H1 (cell line): ENCODE data around the gene CLEC16A. TPM values are rescaled to one million over a fixed set of nuclear protein-coding genes. Genes with fewer than 3 reads are reported as not detected.

ENCODE experiments used
- CTCF ChIA-PET: fragments of 300-600 bp; sonication (Branson Sonifier 250); formaldehyde crosslinking; loops from one replicate; lab custom pipeline; 2021; ENCODE audit not compliant: partially characterized antibody; lab: Charles Lee
- POLR2A ChIA-PET: fragments of 300-600 bp; sonication (Branson Sonifier 250); formaldehyde crosslinking; loops from one replicate; lab custom pipeline; 2021; ENCODE audit warnings: inconsistent platforms; ENCODE audit not compliant: partially characterized antibody; lab: Charles Lee
- DNase-seq, 2 experiments: peaks; one replicate each; pipeline versions ENCODE4 v3.0.0 to v3.0.0-alpha.2; 2010 to 2022; ENCODE audit warnings: low spot score in 2 of 2, low read depth in 1 of 2, mixed read lengths in 1 of 2
- FAIRE-seq: peaks from 2 replicates; lab custom pipeline; 2011; peaks lifted over from hg19 to GRCh38; lab: Jason Lieb, UNC
- H2AFZ ChIP-seq: 2 replicates; pipeline ENCODE4 v1.8.1; 2012; ENCODE audit warnings: low read length, inconsistent platforms
- H2AK5ac ChIP-seq: 2 replicates; pipeline ENCODE4 v1.6.1; 2013; ENCODE audit warnings: low read depth, low read length
- H2BK120ac ChIP-seq: replicated peaks from 2 replicates; pipeline ENCODE3; 2013; ENCODE audit warnings: low read depth, low read length, inconsistent platforms
- H2BK12ac ChIP-seq: 2 replicates; pipeline ENCODE4 v1.6.1; 2013; ENCODE audit warnings: low read depth, low read length
- H2BK15ac ChIP-seq: 2 replicates; pipeline ENCODE4 v1.6.1; 2013; ENCODE audit warnings: low read length
- H2BK20ac ChIP-seq: 2 replicates; pipeline ENCODE4 v1.6.1; 2013; ENCODE audit warnings: low read length
- H2BK5ac ChIP-seq: 2 replicates; pipeline ENCODE4 v1.6.1; 2013; ENCODE audit warnings: low read depth, low read length
- H3K14ac ChIP-seq: 2 replicates; pipeline ENCODE4 v1.6.1; 2013; ENCODE audit warnings: inconsistent platforms; ENCODE audit not compliant: insufficient read length
- H3K18ac ChIP-seq: 2 replicates; pipeline ENCODE4 v1.6.1; 2013; ENCODE audit warnings: low read length; ENCODE audit errors: extremely low read depth
- H3K23ac ChIP-seq: 2 replicates; pipeline ENCODE4 v1.6.1; 2013; ENCODE audit warnings: inconsistent platforms; ENCODE audit not compliant: insufficient read length
- H3K23me2 ChIP-seq: 2 replicates; pipeline ENCODE4 v1.6.1; 2013; ENCODE audit warnings: low read depth, low read length
- H3K27ac ChIP-seq: 2 replicates; pipeline ENCODE4 v1.6.1; 2011; ENCODE audit warnings: low read depth, low read length, inconsistent platforms
- H3K27me3 ChIP-seq, 4 experiments: replicated peaks in 1 of 4; 1 replicate in 1 of 4; 2 replicates in 3 of 4; pipeline versions ENCODE4 v1.6.1 to v1.8.1; 2011 to 2013; ENCODE audit warnings: low read length in 3 of 4, mild to moderate bottlenecking in 3 of 4, inconsistent platforms in 2 of 4, mixed read lengths in 2 of 4, moderate library complexity in 1 of 4; ENCODE audit not compliant: control insufficient read depth in 3 of 4, insufficient read depth in 3 of 4; ENCODE audit errors: extremely low read depth in 1 of 4
- H3K36me3 ChIP-seq, 4 experiments: 2 replicates each; pipeline versions ENCODE4 v1.6.1 to v1.8.1; 2011 to 2013; ENCODE audit warnings: mild to moderate bottlenecking in 4 of 4, low read length in 3 of 4, moderate library complexity in 2 of 4, control low read depth in 1 of 4, inconsistent platforms in 1 of 4; ENCODE audit not compliant: insufficient read depth in 4 of 4, control insufficient read depth in 2 of 4
- H3K4ac ChIP-seq: replicated peaks from 2 replicates; pipeline ENCODE3; 2013; ENCODE audit warnings: low read length, low read depth, mixed read lengths, inconsistent platforms; ENCODE audit not compliant: insufficient read length
- H3K4me1 ChIP-seq, 4 experiments: replicated peaks in 1 of 4; 1 replicate in 1 of 4; 2 replicates in 3 of 4; pipeline versions ENCODE4 v1.6.1 to v1.8.1; 2011 to 2013; ENCODE audit warnings: low read length in 3 of 4, inconsistent platforms in 2 of 4, mixed read lengths in 1 of 4; ENCODE audit not compliant: insufficient read depth in 4 of 4, control insufficient read depth in 3 of 4
- H3K4me2 ChIP-seq, 2 experiments: 2 replicates each; pipeline versions ENCODE4 v1.6.1 to v1.8.1; 2011 to 2013; ENCODE audit warnings: low read depth in 2 of 2, low read length in 2 of 2, control low read depth in 1 of 2, inconsistent platforms in 1 of 2, mild to moderate bottlenecking in 1 of 2; ENCODE audit not compliant: insufficient read depth in 1 of 2
- H3K4me3 ChIP-seq, 4 experiments: fragments of 200-600, 300-600 bp in 1 of 4; sonication (generic), shearing (Covaris generic), sonication (Bioruptor Twin) in 1 of 4; 2 replicates each; pipeline versions ENCODE4 v1.5.1 to v1.8.1; 2011 to 2016; ENCODE audit warnings: low read length in 4 of 4, low read depth in 3 of 4, control low read depth in 2 of 4, inconsistent platforms in 2 of 4, mild to moderate bottlenecking in 2 of 4, mixed read lengths in 1 of 4, moderate library complexity in 1 of 4; ENCODE audit not compliant: insufficient read depth in 2 of 4; ENCODE audit errors: extremely low read depth in 1 of 4
- H3K56ac ChIP-seq: replicated peaks from 2 replicates; pipeline ENCODE3; 2013; ENCODE audit warnings: low read depth, mild to moderate bottlenecking, mixed read lengths, low read length, inconsistent platforms; ENCODE audit not compliant: insufficient read length
- H3K79me1 ChIP-seq: 2 replicates; pipeline ENCODE4 v1.6.1; 2013; ENCODE audit warnings: low read depth, low read length, control low read depth
- H3K79me2 ChIP-seq, 2 experiments: 2 replicates each; pipeline versions ENCODE4 v1.6.1 to v1.8.1; 2012 to 2013; ENCODE audit warnings: low read length in 2 of 2, mild to moderate bottlenecking in 2 of 2, inconsistent platforms in 1 of 2; ENCODE audit not compliant: insufficient read depth in 2 of 2, control insufficient read depth in 1 of 2
- H3K9ac ChIP-seq, 4 experiments: replicated peaks in 1 of 4; 1 replicate in 1 of 4; 2 replicates in 3 of 4; pipeline versions ENCODE4 v1.6.1 to v1.8.1; 2011 to 2013; ENCODE audit warnings: low read depth in 3 of 4, low read length in 3 of 4, control low read depth in 2 of 4, mild to moderate bottlenecking in 2 of 4, moderate library complexity in 2 of 4, inconsistent platforms in 1 of 4; ENCODE audit errors: extremely low read depth in 1 of 4
- H3K9me3 ChIP-seq, 2 experiments: 2 replicates each; pipeline versions ENCODE4 v1.6.1 to v1.8.1; 2012 to 2013; ENCODE audit warnings: mild to moderate bottlenecking in 2 of 2, moderate library complexity in 2 of 2, control low read depth in 1 of 2, inconsistent platforms in 1 of 2, low read depth in 1 of 2, low read length in 1 of 2, mixed read lengths in 1 of 2; ENCODE audit not compliant: insufficient read depth in 2 of 2
- H4K20me1 ChIP-seq, 2 experiments: replicated peaks in 1 of 2; 2 replicates each; pipeline versions ENCODE3 to v1.8.1; 2011 to 2013; ENCODE audit warnings: inconsistent platforms in 2 of 2, low read length in 2 of 2, mild to moderate bottlenecking in 1 of 2; ENCODE audit not compliant: insufficient read depth in 2 of 2, control insufficient read depth in 1 of 2
- H4K5ac ChIP-seq: 2 replicates; pipeline ENCODE4 v1.6.1; 2013; ENCODE audit warnings: low read length, low read depth, mixed read lengths, inconsistent platforms; ENCODE audit not compliant: insufficient read length
- H4K8ac ChIP-seq: 2 replicates; pipeline ENCODE4 v1.8.0; 2013; ENCODE audit warnings: mild to moderate bottlenecking, moderate library complexity, low read length, inconsistent platforms; ENCODE audit not compliant: insufficient read depth; ENCODE audit errors: extremely low read depth
- H4K91ac ChIP-seq: replicated peaks from 2 replicates; pipeline ENCODE3; 2013; ENCODE audit warnings: low read length, mixed read lengths, inconsistent platforms; ENCODE audit not compliant: insufficient read length
- CBX8 ChIP-seq: fragments of 300-800, 300-1000 bp; sonication (generic); IDR thresholded peaks from 2 replicates; pipeline ENCODE4 v1.7.1; 2016; ENCODE audit warnings: low read depth, low read length, borderline replicate concordance
- CTBP2 ChIP-seq: IDR thresholded peaks from 2 replicates; pipeline ENCODE4 v1.7.0; 2011; ENCODE audit warnings: borderline replicate concordance, mild to moderate bottlenecking, moderate library complexity, mixed read lengths, low read length; ENCODE audit not compliant: insufficient read depth, insufficient read length
- EZH2 ChIP-seq: fragments of 200-600 bp; sonication (generic); IDR thresholded peaks from 2 replicates; pipeline ENCODE4 v1.7.1; 2012; ENCODE audit warnings: low read depth, mild to moderate bottlenecking, moderate library complexity, low read length, inconsistent platforms; ENCODE audit not compliant: severe bottlenecking
- JUN ChIP-seq: IDR thresholded peaks from 2 replicates; pipeline ENCODE4 v1.6.1; 2011; ENCODE audit warnings: low read depth, mild to moderate bottlenecking, improper control_type of control experiment, low read length
- KDM4A ChIP-seq: IDR thresholded peaks from one replicate; pipeline ENCODE4 v1.7.1; 2012; ENCODE audit warnings: low read depth, mild to moderate bottlenecking, moderate library complexity, low read length, inconsistent platforms; ENCODE audit not compliant: severe bottlenecking
- RFX5 ChIP-seq: IDR thresholded peaks from 2 replicates; pipeline ENCODE4 v1.6.1; 2011; ENCODE audit warnings: low read depth, low read length, improper control_type of control experiment, borderline replicate concordance
- SIX5 ChIP-seq: IDR thresholded peaks from 2 replicates; pipeline ENCODE4 v1.6.1; 2011; ENCODE audit warnings: mild to moderate bottlenecking, low read depth, low read length
- TBP ChIP-seq: IDR thresholded peaks from 2 replicates; pipeline ENCODE4 v1.6.1; 2011; ENCODE audit warnings: low read depth, low read length, improper control_type of control experiment
- TEAD4 ChIP-seq: IDR thresholded peaks from 2 replicates; pipeline ENCODE4 v1.6.1; 2012; ENCODE audit warnings: low read depth, low read length, inconsistent platforms, mixed read lengths
- YY1 ChIP-seq: IDR thresholded peaks from 2 replicates; pipeline ENCODE4 v1.6.1; 2011; ENCODE audit warnings: low read depth, mild to moderate bottlenecking, low read length
- ZNF274 ChIP-seq: IDR thresholded peaks from 2 replicates; pipeline ENCODE4 v1.7.0; 2012; ENCODE audit warnings: low read length, borderline replicate concordance; ENCODE audit errors: extremely low read depth
- WGBS, 2 experiments: shearing (Covaris generic) in 1 of 2; methylation state at CpG; one replicate each; pipeline versions ENCODE4 v1.1.6 to v1.1.7; 2013 to 2015; ENCODE audit warnings: low lambda C conversion rate in 2 of 2, mixed read lengths in 2 of 2, inconsistent platforms in 1 of 2, low coverage in 1 of 2, missing lambda C conversion rate in 1 of 2; ENCODE audit not compliant: insufficient replicate concordance in 2 of 2, insufficient coverage in 1 of 2, insufficient read length in 1 of 2; ENCODE audit errors: extremely low coverage in 1 of 2, missing lambda C conversion rate in 1 of 2; 5-methylcytosine and 5-hydroxymethylcytosine counted together
- polyA plus RNA-seq, 7 experiments: library from polyadenylated mRNA; depleted of rRNA in 3 of 7; stranded (reverse) in 5 of 7; unstranded in 2 of 7; fragments of >200 nt in 5 of 7; fragments of 200-250 nt in 2 of 7; gene quantifications; 1 replicate in 5 of 7; 2 replicates in 1 of 7; 4 replicates in 1 of 7; pipeline versions ENCODE4 v1.2.1 to v1.2.3, GENCODE V29; 2011 to 2013; ENCODE audit warnings: missing spikeins in 2 of 7, mixed read lengths in 2 of 7
- total RNA-seq: library from RNA; stranded (reverse); fragmentation: NEBNext Ultra II Directional; extraction: Animal tissue kit (Norgen Biotek cat#: 25700); gene quantifications from 2 replicates; pipeline ENCODE4 v1.2.1, GENCODE V29; 2021
- TF ChIP-seq, protein P1 (sequence below): IDR thresholded peaks from 2 replicates; pipeline ENCODE4 v1.6.1; 2011; ENCODE audit warnings: low read depth, mild to moderate bottlenecking, low read length; ENCODE audit not compliant: insufficient read depth

Gene CLEC16A
- total and polyA plus RNA-seq, 2 of the 8 experiments (the other 6 are each of a cell fraction or from before 2014, with no cell fraction given), result 7.6 to 19.3 TPM

DNA sequence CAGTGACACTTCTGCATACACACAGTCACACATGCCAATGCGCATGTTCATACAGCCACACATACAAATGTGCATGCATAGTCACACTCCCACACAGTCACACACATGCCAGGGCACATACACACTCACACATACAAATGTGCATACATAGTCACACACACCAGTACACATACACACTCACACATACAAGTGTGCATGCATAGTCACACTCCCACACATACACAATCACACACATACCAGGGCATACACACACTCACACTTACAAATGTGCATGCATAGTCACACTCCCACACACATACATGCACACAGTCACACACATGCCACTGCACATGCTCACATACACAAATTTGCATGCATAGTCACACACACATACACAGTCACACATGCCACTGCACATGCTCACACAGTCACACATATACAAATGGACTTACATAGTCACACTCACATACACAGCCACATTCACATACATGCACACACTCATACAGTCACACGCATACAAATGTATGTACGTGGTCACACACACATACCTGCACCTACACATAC, 227.5 kb downstream of the CLEC16A start:
- Histone ChIP-seq H2BK5ac (peak overlapping the region; percentile 56; the same call in 1 of the 2 replicates), H4K8ac (no peak overlapping the region), H4K20me1 (peaks cover 0 to 5% of the 10 kb centered on the region in 2 experiments), H2AK5ac (peak overlapping the region; percentile 95), H2AFZ (no peak overlapping the region), H3K27me3 (no peaks in the 10 kb centered on the region), H3K23ac (no peak overlapping the region), H3K36me3 (peaks cover 0 to 3% (median 0%) of the 10 kb centered on the region in 4 experiments; a peak in 1 of 8 replicates), H2BK12ac (peak overlapping the region; percentile 85; the same call in 1 of the 2 replicates), H3K4ac (peak overlapping the region; percentile 33), H3K18ac (no peak overlapping the region), H3K4me3 (no peak overlapping the region), H2BK120ac (no peak overlapping the region), H3K9me3 (no peaks in the 10 kb centered on the region), H3K14ac (no peak overlapping the region), H3K79me1 (no peaks in the 10 kb centered on the region; the same call in 1 of the 2 replicates), H3K27ac (no peak overlapping the region), H4K5ac (no peak overlapping the region), H2BK20ac (no peak overlapping the region; the same call in 1 of the 2 replicates), H3K9ac (no peak overlapping the region), H4K91ac (peak overlapping the region; percentile 79), H3K23me2 (0 out of 2 replicates have a peak, but pooled peaks cover 4% of the 10 kb centered on the region), H3K4me1 (no peaks in the 10 kb centered on the region; a peak in 1 of 7 replicates), H3K79me2 (peaks cover 0 to 4% of the 10 kb centered on the region in 2 experiments; a peak in 1 of 4 replicates), H3K4me2 (no peak overlapping the region), H2BK15ac (0 out of 2 replicates have a peak overlapping the region, but pooled peaks have one; percentile 3), H3K56ac (no peak overlapping the region)
- WGBS, 2 experiments, result 92% methylated on average over 3 of the region's 3 CpGs; no CpG with 5 or more reads in 1 of the 2 experiments
- POLR2A ChIA-PET, result no interaction called here
- FAIRE-seq, result no peak
- CTCF ChIA-PET, result interaction anchor here (0.9 to 1.3 kb wide), 3 partner anchors 7 to 218 kb away, joined by 3 to 4 read pairs (median 3); no protein-coding TSS in a partner anchor
- no peak for DNase-seq
- TF ChIP-seq JUN, result no peak
- TF ChIP-seq TEAD4, result no peak
- TF ChIP-seq KDM4A, result no peak
- TF ChIP-seq, protein P1, sequence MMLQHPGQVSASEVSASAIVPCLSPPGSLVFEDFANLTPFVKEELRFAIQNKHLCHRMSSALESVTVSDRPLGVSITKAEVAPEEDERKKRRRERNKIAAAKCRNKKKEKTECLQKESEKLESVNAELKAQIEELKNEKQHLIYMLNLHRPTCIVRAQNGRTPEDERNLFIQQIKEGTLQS, result no peak
- no peak for TF ChIP-seq ZNF274
- TF ChIP-seq RFX5, result no peak
- TF ChIP-seq YY1, result no peak
- TF ChIP-seq CTBP2, result no peak
- TF ChIP-seq SIX5, result no peak
- TF ChIP-seq EZH2, result no peak
- no peak for TF ChIP-seq CBX8
- TF ChIP-seq TBP, result no peak
